Measurements from ENCODE around the gene CABP2.
A peak's percentile ranks its signal among the peaks of the same experiment; 100 is the strongest.

- no peak for TF ChIP-seq TAF1 (IDR thresholded peaks at IDR 0.05; ENCODE audit: low read depth)
- no peak for TF ChIP-seq CREB1 (IDR thresholded peaks at IDR 0.05; ENCODE audit: low read depth)
- TF ChIP-seq, protein P1, sequence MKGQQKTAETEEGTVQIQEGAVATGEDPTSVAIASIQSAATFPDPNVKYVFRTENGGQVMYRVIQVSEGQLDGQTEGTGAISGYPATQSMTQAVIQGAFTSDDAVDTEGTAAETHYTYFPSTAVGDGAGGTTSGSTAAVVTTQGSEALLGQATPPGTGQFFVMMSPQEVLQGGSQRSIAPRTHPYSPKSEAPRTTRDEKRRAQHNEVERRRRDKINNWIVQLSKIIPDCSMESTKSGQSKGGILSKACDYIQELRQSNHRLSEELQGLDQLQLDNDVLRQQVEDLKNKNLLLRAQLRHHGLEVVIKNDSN (IDR thresholded peaks at IDR 0.05), result no peak
- no peak for TF ChIP-seq REST (IDR thresholded peaks at IDR 0.05; ENCODE audit: low read depth)
- TF ChIP-seq ZBTB7A (IDR thresholded peaks at IDR 0.05; ENCODE audit: low read depth), result peak; percentile 42; the same call in 1 of the 2 replicates
Observed at GRCh38 chr11:67504950-67505581, 18.2 kb downstream of the CABP2 start, which contains the start of gene PITPNM1.
